Activated CD4-positive, alpha-beta T cell treated with anti-CD3 and anti-CD28 coated beads, Interleukin-2, amount 50 U/mL, for 1 hour (primary cell): ENCODE measurements around the gene CIAO1.
"Not testable (repeated sequence)": the region's sequence is repeated elsewhere in the genome, so short reads cannot be mapped to it uniquely, and the experiment has no call there.

Experiments used
- DNase-seq: peaks from one replicate; pipeline ENCODE4 v3.0.0-alpha.2; 2020

CIAO1 gene

GRCh38 chr2:96265840-96266679 is at the start of gene CIAO1, which contains the start of gene TMEM127:
Gene CIAO1, plus strand, starts transcription at chr2:96266225. Its CDS starts 126 bp downstream, at chr2:96266351.
Gene TMEM127, minus strand, starts transcription at chr2:96265997. Its CDS starts 616 bp downstream, at chr2:96265381.
- DNase-seq = peak; percentile 96

- no peak for DNase-seq
These were observed 47.4 kb upstream of the CIAO1 start for GRCh38 chr2:96218508-96219131.

- not testable (repeated sequence) for DNase-seq
These were observed 46.1 kb upstream of the CIAO1 start for GRCh38 chr2:96219959-96220358.

GRCh38 chr2:96221106-96221505 is 44.9 kb upstream of the CIAO1 start:
- not testable (repeated sequence) for DNase-seq

GRCh38 chr2:96225016-96225533 is 41.0 kb upstream of the CIAO1 start:
- DNase-seq = no peak

- DNase-seq = no peak
These were observed 34.7 kb upstream of the CIAO1 start for GRCh38 chr2:96231316-96231715.

- no peak for DNase-seq
These were observed 32.6 kb upstream of the CIAO1 start for GRCh38 chr2:96233436-96233835.

- no peak for DNase-seq
These were observed 32.1 kb upstream of the CIAO1 start for GRCh38 chr2:96233880-96234316.

- DNase-seq = no peak
These were observed 29.1 kb upstream of the CIAO1 start for GRCh38 chr2:96236882-96237281.

- no peak for DNase-seq
These were observed 27.8 kb upstream of the CIAO1 start for GRCh38 chr2:96238266-96238665.

GRCh38 chr2:96239091-96239490 is 26.9 kb upstream of the CIAO1 start:
- DNase-seq = no peak

- no peak for DNase-seq
These were observed 26.2 kb upstream of the CIAO1 start for GRCh38 chr2:96239745-96240264.

- DNase-seq = no peak
These were observed 25.5 kb upstream of the CIAO1 start for GRCh38 chr2:96240341-96241038.

- DNase-seq = no peak
These were observed 24.8 kb upstream of the CIAO1 start for GRCh38 chr2:96241227-96241626.

- peak; percentile 17 for DNase-seq
These were observed 24.0 kb upstream of the CIAO1 start for GRCh38 chr2:96241900-96242611.

- no peak for DNase-seq
These were observed 22.2 kb upstream of the CIAO1 start for GRCh38 chr2:96243843-96244242.

GRCh38 chr2:96245609-96246390 is 20.2 kb upstream of the CIAO1 start:
- no peak for DNase-seq

- no peak for DNase-seq
These were observed 19.0 kb upstream of the CIAO1 start for GRCh38 chr2:96247009-96247408.

- DNase-seq = no peak
These were observed 18.1 kb upstream of the CIAO1 start for GRCh38 chr2:96247896-96248295.

GRCh38 chr2:96248624-96249023 is 17.4 kb upstream of the CIAO1 start:
- DNase-seq = no peak

- DNase-seq = no peak
These were observed 16.4 kb upstream of the CIAO1 start for GRCh38 chr2:96249654-96250053.

- DNase-seq = no peak
These were observed 15.8 kb upstream of the CIAO1 start for GRCh38 chr2:96250188-96250587.
